Kidney (tissue), 14 donors: ENCODE data around the gene ABHD10. TPM values are rescaled to one million over a fixed set of nuclear protein-coding genes. Genes with fewer than 3 reads are reported as not detected.
A peak's percentile ranks its signal among the peaks of the same experiment; 100 is the strongest.

Source experiments
- DNase-seq, 5 donors: peaks; one replicate each; pipeline ENCODE4 v3.0.0-alpha.2; 2013 to 2020
- FAIRE-seq: peaks from 2 replicates; lab custom pipeline; 2012; peaks lifted over from hg19 to GRCh38; lab: Jason Lieb, UNC
- H3K27ac ChIP-seq, 2 donors: one replicate each; pipeline ENCODE4 v1.7.0; 2013; ENCODE audit warnings: low read depth in 2 of 2, low read length in 2 of 2, inconsistent platforms in 1 of 2
- H3K27me3 ChIP-seq: one replicate; pipeline ENCODE4 v1.7.1; 2013; ENCODE audit warnings: low read length, inconsistent platforms; ENCODE audit not compliant: control insufficient read depth, insufficient read depth
- H3K36me3 ChIP-seq, 3 donors: one replicate each; pipeline versions ENCODE4 v1.7.0 to v1.7.1; 2013; ENCODE audit warnings: low read length in 3 of 3, control low read depth in 1 of 3, inconsistent platforms in 1 of 3; ENCODE audit not compliant: insufficient read depth in 3 of 3, control insufficient read depth in 2 of 3
- H3K4me1 ChIP-seq, 3 donors: one replicate each; pipeline versions ENCODE4 v1.7.0 to v1.7.1; 2013; ENCODE audit warnings: low read length in 3 of 3, inconsistent platforms in 1 of 3, low read depth in 1 of 3; ENCODE audit not compliant: control insufficient read depth in 2 of 3, insufficient read depth in 2 of 3
- H3K4me3 ChIP-seq, 3 donors: one replicate each; pipeline versions ENCODE4 v1.7.0 to v1.8.1; 2013; ENCODE audit warnings: low read length in 3 of 3, control low read depth in 1 of 3, inconsistent platforms in 1 of 3
- H3K9ac ChIP-seq, 3 donors: one replicate each; pipeline versions ENCODE4 v1.7.0 to v1.7.1; 2013; ENCODE audit warnings: low read length in 3 of 3, control low read depth in 1 of 3, inconsistent platforms in 1 of 3
- H3K9me3 ChIP-seq, 3 donors: one replicate each; pipeline versions ENCODE4 v1.7.0 to v1.7.1; 2013; ENCODE audit warnings: low read length in 3 of 3, control low read depth in 1 of 3, inconsistent platforms in 1 of 3; ENCODE audit not compliant: control insufficient read depth in 2 of 3, insufficient read depth in 1 of 3
- CTCF ChIP-seq: IDR thresholded peaks from 3 replicates; pipeline ENCODE4 v1.5.1; 2012; ENCODE audit warnings: mild to moderate bottlenecking, moderate library complexity, borderline replicate concordance; ENCODE audit not compliant: insufficient read depth; ENCODE audit errors: extremely low read depth
- intact Hi-C: fragments of 100-400 bp; cut with DNase I; formaldehyde crosslinking; loops from one replicate; pipeline ENCODE4 v1.11.1; 2022
- polyA plus RNA-seq: library from polyadenylated mRNA; stranded (reverse); fragments of 350-450 nt; fragmentation: Illumina TruSeq; extraction: RNeasy Lipid Tissue Mini Kit (QIAGEN cat#74804); gene quantifications from one replicate; pipeline ENCODE4 v1.2.3, GENCODE V29; 2014; ENCODE audit warnings: low read depth, low replicate concordance; ENCODE audit not compliant: insufficient read depth
- total RNA-seq: library from RNA; stranded (reverse); fragmentation: NEBNext Ultra II Directional; extraction: Animal tissue kit (Norgen Biotek cat#: 25700); gene quantifications from one replicate; pipeline ENCODE4 v1.2.1, GENCODE V29; 2021
- donor health status: control.
- donor health status: control.
- donor health status: control.
- donor health status: control.
- donor health status: control.
- donor health status: DM: yes; HTN: yes; CAD: no.
- donor health status: Normal renal cell carcinoma (clear cell type).

ABHD10 gene
- total and polyA plus RNA-seq, 2 donors from 2014 or later = 30.9 to 53.2 TPM

- no peak overlapping the region for H3K4me3 ChIP-seq
- TF ChIP-seq CTCF = no peak
- peaks cover 0 to 9% (median 6%) of the 10 kb centered on the region in 3 donors for H3K4me1 ChIP-seq
- no peaks in the 10 kb centered on the region for H3K9me3 ChIP-seq
- no peak overlapping the region for H3K9ac ChIP-seq
- intact Hi-C loops = loop anchor here (10.0 kb wide), 1 partner anchor 89 kb away; no protein-coding TSS in a partner anchor
- peak; percentile 81 for FAIRE-seq
- H3K36me3 ChIP-seq = peaks cover 0 to 21% (median 4%) of the 10 kb centered on the region in 3 donors
- no peak for DNase-seq
- H3K27me3 ChIP-seq = no peaks in the 10 kb centered on the region
- no peak overlapping the region for H3K27ac ChIP-seq
These were observed 15.4 kb upstream of the ABHD10 start for GRCh38 chr3:111963424-111963823.

- Histone ChIP-seq H3K4me3 (no peak overlapping the region), H3K9ac (no peak overlapping the region), H3K4me1 (peaks cover 0 to 11% (median 10%) of the 10 kb centered on the region in 3 donors), H3K36me3 (peaks cover 0 to 20% (median 10%) of the 10 kb centered on the region in 3 donors), H3K27me3 (no peaks in the 10 kb centered on the region), H3K9me3 (no peaks in the 10 kb centered on the region), H3K27ac (no peak overlapping the region)
- intact Hi-C loops = loop anchor here (5.0 to 10.0 kb wide), 2 partner anchors 91 to 248 kb away; no protein-coding TSS in a partner anchor
- no peak for FAIRE-seq
- no peak for DNase-seq
- no peak for TF ChIP-seq CTCF
These were observed 13.3 kb upstream of the ABHD10 start for GRCh38 chr3:111965484-111965883.

- no peaks in the 10 kb centered on the region for H3K9me3 ChIP-seq
- TF ChIP-seq CTCF = no peak
- intact Hi-C loops = loop anchor here (5.0 to 10.0 kb wide), 2 partner anchors 92 to 250 kb away; no protein-coding TSS in a partner anchor
- no peak overlapping the region for H3K4me3 ChIP-seq
- no peak for FAIRE-seq
- peak overlapping the region; percentile 64 to 78 for H3K27ac ChIP-seq
- peak overlapping the region in 1 of 3 donors; percentile 6 for H3K9ac ChIP-seq
- peaks cover 0 to 20% (median 9%) of the 10 kb centered on the region in 3 donors for H3K36me3 ChIP-seq
- no peaks in the 10 kb centered on the region for H3K27me3 ChIP-seq
- peaks cover 0 to 27% (median 16%) of the 10 kb centered on the region in 3 donors for H3K4me1 ChIP-seq
- peak in 1 of 5 donors; percentile 57 for DNase-seq
These were observed 11.8 kb upstream of the ABHD10 start for GRCh38 chr3:111967068-111967467.
